Activated CD4-positive, alpha-beta T cell treated with anti-CD3 and anti-CD28 coated beads, Interleukin-2, Interleukin-4, amounts not matched to agents 100 ng/mL and 50 ng/mL, durations not matched to agents 16 hours and 8 hours (primary cell): ENCODE measurements around the gene ASAP2.

Source experiments
- DNase-seq: peaks from one replicate; pipeline ENCODE4 v3.0.0-alpha.2; 2020; ENCODE audit warnings: low spot score

The ASAP2 gene

DNA sequence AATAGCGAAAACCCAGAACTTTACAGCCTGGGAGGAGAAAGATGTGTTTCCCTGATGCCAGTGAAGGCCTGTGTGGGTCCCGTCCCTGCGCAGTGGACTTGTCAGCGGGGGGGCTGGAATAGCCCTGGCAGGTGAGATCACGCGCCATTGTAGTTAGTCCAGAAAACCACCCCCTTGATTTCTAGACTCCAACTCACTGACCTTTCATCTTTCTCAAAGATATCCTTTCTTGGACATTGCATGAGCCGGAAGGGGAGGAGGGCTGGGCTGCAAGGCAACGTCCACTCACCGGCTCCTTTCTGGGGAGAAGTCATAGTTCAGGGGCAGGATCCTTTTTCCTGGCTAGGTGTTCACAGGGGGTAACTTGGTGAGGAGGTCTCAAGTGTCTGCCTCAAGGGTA is 22.3 kb upstream of the ASAP2 start:
- no peak for DNase-seq

DNA sequence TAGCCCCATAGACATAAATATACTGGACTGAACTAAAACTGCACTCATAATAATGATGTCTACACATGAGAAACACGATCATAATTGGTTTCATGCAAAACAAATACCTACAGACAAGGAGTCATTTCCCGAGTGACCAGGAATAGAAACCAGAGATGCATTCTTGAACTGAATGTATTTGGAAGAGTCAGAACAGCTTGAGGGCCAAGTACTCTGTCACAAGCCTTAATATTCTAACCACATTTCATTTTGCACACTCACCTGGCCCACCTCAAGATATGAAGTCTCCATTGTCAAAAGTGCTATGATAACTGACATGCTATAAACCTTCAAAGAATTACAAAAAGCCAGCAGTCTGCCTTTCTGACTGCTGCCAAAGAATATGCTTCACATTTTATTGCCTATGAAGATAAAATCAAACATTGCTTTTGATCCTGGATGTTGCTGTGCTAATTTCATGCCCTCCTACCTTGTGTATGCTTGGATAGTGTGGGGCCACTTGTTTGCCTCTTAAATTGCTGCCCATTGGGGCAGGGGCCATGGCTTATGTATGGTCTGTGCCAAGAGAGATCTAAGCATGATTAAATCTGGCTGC is 18.9 kb upstream of the ASAP2 start:
- no peak for DNase-seq

DNA sequence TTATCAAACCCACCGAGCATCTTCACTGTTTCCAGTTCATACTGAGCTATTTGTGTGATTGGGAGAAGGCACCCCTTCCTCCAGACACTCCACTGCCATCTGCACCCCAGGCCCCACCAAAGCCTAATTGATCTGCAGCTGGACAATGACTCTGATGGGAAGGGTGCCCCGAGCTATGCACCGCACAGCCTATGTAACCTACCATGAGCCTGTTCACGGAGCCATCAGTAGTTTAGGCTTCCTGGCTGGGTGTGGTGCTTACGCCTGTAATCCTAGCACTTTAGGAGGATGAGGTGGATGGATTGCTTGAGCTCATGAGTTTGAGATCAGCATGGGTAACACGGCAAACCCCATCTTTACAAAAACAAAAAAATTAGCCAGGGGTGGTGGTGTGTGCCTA is 17.8 kb upstream of the ASAP2 start:
- DNase-seq: no peak

DNA sequence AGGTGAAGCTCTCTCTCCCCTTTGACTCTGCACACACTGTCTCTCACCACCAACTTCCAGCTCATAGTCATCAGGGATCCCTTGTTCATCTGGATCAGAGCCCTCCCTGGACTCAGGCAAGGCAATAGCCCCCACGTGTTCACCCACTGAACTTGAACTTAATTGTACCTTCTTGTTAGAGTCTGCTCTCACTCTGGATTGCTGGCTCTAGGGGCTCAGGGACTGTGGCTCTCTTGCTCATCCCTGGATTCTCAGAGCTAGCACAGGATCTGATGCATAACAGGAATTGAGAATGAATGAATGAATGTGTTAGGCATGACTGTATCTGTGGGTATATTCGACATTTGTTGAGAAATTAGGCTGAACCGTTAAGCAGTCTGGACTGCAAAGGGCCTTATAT is 16.7 kb upstream of the ASAP2 start:
- no peak for DNase-seq

DNA sequence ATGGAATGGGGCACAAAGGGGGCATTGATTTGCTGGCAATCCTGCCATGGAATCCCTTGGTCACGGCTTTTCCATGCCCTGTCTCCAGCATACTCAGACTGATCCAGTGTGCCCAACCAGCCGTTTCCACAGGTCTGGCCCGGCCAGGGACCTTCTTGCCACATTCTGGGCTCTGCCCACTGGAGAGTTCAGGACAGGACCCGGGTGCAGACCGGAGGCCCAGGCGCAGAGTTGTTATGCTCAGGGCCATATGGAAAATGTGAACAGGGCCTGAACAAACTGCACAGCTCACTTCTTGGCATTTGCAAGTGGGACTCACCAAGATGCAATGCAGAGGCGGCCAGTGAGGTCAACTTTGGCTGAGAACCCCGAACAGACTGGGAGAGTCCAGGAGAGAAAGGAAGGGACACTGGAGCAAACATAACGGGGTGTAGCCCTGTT is 15.6 kb upstream of the ASAP2 start:
- no peak for DNase-seq

DNA sequence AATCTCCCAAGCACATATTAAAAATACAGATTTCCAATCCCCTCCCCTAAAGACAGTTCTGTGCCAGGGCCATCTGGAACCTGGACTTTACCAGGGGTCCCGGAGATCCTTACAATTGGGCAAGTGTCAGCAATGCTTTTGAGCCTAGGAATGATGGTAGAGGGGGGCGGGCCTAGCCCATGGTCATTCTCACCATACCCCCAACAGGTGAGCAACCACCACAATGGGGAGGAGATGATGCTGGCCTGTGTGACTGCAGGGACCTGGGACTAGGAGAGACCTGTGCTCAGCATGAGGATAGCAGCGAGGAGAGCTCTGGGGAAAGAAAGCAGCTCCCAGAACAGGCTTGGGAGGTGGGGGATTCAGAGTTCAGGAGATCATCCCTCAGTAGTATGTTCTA is 13.9 kb upstream of the ASAP2 start:
- no peak for DNase-seq

DNA sequence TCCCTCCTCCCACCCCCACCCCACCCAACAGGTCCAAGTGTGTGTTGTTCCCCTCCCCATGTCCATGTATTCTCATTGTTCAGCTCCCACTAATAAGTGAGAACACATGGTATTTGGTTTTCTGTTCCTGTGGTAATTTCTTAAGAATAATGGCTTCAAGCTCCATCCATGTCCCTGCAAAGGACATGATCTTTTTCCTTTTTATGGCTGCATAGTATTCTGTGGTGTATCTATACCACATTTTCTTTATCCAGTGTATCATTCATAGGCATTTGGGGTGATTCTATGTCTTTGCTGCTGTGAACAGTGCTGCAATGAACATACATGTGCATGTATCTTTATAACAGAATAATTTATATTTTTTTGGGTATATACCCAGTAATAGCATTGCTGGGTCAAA is 12.3 kb upstream of the ASAP2 start:
- no peak for DNase-seq

DNA sequence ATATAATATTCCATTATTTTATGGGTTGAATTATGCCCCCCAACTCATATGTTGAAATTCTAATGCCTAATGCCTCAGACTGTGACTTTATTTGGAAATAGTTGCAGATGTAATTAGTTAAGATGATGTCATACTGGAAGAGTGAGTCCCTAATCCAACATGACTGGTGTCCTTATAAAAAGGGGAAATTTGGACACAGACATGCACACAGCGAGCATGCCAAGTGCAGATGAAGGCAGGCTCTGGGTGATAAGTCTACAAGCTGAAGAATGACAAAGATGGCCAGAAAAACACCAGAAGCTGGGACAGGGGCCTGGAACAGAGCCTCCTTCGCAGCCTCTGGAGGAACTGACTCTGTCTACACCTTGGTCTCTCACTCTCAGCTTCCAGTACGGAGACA is 10.0 kb upstream of the ASAP2 start:
- DNase-seq: no peak

DNA sequence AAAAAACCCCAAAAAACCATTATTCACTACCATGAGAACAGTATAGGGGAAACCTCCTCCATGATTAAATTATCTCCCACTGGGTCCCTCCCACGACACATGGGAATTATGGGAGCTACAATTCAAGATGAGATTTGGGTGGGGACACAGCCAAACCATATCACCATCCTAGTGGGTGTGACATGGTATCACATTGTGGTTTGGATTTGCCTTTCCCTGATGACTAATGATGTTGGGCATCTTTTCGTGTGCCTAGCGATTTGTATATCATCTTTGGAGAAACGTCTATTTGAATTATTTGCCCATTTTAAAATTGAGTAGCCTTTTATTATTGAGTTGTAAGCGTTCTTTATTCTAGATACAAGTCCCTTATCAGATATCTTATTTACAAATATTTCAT is 8.7 kb upstream of the ASAP2 start:
- DNase-seq: no peak

DNA sequence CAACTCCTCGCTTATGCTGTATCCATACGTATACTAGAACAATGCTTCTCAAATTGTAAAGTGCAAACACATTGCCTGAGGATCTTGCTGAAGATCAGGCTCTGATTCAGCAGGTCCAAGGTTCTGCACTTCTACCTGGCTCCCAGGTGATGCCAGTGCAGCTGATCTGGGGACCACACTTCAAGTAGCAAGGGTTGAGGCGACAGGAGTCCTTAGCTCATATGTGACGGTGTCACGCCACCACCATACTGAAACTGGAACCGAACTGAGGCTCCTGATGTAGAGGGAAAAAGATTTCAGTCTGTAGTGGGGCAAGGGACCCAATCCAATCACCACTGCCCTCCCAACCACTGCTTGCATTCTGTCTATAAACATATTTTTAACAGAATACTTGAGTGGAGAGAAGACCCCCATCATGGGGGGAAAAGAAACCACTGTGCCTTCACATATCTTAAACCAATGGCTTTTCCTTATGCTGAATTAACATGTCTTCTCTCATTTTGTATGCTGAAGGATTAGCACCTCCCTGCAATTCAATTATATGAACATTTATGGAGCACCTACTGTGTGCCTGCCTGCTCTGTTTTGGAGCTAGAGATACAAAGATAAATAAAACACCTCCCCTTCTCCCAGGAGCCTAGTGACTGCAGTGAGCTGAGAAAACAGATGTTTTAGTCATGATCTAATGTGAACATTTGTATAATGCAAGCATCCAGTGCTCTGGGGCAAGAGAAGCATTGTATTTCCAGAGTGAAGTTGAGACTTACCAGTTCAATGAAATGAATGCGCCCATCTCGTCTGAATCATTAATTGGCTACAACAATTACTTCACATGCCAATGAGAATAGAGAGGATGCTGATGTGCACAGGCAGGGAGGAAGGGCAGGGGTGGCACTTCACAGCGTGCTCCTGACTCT is 6.6 kb upstream of the ASAP2 start:
- no peak for DNase-seq

DNA sequence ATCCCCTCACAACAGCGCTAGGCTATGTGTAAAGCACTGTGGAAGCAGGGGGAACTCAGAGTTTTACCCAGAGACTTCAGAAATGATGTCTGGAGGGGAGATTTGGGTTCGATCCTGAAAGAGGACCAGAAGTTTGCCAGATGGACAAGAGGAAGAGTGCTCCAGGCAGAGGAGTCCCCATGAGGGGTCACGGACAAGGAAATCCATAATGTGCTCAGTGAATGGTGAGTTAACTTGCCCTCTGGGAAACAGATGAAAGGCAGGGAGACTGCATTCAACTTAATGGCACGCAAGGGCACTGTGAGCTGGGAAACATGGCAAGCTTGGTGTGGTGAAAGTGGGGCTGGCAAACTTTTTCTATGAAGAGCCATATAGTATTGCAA is 6.0 kb upstream of the ASAP2 start:
- no peak for DNase-seq

DNA sequence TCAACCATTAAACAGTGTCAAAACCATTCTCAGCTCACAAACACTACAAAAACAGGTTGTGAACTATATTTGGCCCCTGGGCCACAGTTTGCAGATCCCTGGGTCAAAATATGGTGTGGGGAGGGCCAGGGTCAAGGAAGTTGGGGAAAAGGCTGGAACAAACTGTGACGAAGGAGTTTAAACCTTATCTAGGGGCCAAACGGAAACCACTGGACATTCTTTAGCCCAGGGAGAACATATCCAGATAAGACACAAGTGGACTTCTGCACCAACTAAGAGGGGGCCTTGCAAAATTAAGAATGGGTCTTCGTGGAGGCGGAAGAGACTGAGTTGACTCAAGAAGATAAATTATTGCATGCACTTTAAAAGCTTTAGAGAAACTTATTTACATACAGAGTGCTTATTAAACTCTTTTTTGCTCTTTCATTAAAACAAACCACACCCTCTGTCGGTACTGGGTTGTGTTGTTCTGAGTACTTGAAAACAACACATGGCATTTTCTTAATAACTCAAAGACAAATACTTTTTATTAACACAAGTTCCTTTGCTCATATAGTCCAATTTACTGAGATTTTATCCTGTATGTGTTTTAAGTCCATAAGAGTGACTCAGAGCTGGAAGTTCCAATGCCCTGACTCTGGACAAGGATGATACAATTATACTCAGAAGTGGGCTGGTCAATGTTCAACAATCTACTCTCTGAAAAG is 5.3 kb upstream of the ASAP2 start:
- DNase-seq: no peak

DNA sequence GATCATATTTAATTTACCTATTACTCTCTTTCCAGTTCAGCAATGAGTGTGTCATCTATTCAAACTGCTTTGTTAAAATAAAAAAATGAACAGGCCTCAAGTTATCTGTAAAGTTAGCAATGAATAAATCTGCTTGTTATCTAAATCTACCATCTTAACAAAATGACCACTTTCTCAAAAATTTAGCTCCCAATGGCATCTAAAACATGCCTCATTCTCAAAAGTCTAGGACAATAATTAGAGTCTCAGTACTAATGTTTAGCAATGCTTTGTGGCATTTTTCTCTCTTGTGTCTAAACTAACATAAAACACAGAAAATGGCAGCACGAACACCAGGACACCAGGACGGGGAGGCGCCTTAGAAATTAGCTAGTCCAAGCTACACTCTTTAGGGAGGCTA is 3.6 kb upstream of the ASAP2 start:
- no peak for DNase-seq

DNA sequence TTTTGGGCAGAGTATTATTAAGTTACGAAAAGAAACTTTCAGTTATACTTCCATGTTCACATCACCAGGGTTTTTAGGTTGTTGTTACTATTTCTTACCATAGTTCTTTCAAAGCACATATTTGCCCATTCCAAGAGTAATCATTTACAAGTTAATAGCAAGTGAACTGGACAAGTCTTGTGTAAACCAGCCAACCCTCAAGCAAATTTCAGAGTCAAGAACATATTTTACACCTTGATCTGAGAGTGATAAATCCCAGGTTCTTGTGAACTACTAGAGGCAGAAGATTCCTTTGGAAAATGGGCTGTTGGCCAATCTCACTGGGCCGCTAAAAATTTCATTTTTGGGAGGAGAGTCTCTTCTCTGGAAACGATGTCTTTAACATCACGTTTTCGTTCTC is 2.7 kb upstream of the ASAP2 start:
- DNase-seq: no peak

DNA sequence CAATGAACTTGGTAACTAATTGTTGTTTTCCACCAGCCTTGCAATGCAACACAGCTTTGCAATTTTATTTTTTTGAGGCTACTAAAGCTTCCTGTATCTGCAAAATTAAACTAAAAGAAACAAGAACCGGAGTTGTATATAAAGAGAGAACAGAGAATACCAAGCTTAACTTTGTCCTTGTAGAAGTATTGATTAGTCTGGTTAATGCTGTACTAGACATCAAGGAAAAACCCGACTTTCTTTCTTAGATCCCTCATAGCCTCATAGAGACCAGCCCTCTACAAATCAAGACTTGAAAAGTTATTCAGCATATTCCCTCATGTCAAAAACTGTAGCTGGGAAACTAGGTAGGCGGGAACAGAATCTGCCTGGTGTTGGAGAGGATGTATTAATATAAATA is 1.7 kb upstream of the ASAP2 start:
- no peak for DNase-seq

DNA sequence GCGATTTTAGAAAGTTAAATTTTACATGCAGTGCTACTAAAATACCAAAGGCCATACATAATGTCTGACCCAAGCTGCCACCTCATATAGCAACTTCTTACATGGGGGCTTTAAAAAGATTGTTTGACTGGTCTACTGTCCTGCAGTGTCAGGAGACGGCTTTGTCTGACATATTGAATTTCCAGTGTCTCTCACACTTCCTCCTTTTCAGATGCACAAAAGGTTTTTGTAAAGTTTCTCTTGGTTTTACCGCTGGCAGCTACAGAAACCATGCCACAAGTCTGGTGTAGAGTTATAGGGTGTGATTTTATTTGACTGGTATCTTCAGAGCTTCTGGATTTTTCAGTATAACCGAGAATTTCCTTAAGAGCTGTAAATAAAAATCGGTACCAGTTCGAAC is 1.1 kb upstream of the ASAP2 start:
- DNase-seq: no peak

DNA sequence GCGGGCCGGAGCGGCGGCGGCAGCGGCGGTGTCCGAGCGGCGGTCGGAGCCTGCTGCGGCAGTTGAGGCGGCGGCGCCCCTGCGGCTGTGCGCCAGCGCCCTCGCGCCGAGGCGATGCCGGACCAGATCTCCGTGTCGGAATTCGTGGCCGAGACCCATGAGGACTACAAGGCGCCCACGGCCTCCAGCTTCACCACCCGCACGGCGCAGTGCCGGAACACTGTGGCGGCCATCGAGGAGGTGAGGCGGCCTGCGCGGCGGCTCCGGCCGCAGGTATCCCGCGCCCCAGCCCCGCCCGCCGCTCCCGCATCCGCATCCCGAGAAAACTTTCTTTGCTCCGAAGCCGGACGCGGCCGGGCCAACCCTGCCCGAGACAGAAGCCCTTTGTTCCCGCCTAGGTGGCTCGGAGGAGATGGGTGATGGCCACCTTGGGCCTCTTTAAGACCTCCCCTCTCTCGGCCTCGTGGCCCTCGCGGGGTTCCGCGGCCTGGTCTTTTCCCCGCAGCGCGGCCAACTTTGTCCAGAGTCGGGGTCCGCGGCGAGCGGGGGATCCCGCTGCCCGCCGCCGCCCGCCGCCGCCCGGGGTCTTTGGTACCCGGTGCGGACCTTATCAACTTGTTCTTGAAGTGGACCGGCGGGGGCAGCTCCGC is 504 bp downstream of the ASAP2 start:
- no peak for DNase-seq

DNA sequence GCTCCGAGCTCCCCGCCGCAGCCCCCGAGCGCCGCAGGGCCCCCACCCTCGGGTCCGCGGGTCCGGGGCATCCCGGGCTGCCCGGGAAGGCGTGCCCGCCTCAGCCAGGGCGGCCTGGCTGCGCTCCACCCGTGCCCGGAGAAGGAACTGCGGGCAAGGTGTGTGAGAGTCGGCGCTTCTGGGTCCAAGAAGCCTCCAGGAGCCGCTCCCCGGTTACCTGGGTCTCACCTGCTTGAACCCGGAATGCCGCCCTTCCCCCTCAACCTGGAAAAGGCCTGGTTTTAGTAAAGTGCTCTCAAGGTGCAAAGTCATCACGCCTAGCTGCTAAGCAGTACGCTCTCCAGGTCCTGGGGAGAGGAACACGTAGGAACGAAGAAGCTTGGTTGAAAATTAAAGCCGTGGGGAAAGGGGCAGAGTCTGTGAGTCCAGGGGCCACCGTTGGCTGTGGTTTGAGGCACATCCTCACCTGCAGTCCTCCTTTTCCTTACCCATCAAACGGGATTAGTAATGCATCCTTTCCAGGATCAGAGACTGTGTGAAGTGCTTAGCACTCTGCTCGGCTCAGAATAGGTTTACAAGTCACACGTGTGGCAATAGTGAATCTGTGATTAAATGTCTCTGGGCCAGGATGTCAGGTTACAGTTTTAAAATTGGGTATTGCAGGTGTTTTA is 1.2 kb downstream of the ASAP2 start:
- no peak for DNase-seq

DNA sequence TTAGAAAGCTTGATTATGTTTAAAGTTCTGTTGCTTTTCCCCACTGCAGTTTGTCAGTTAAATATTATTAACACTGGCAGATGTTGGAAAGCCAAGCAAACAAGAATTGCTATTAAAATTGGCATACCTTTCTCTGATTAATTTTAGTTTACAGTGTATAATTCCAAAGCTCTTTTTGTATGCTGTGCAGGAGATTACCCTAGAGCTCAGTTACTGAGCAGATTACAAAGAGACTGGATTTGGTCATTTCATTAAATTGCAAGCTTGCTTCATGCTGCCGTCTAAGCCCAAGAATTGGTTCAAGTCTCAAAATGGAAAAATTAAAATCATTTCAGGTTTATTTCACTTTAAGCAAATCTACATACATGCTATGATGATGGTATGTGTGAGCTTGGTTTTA is 2.3 kb downstream of the ASAP2 start:
- no peak for DNase-seq

DNA sequence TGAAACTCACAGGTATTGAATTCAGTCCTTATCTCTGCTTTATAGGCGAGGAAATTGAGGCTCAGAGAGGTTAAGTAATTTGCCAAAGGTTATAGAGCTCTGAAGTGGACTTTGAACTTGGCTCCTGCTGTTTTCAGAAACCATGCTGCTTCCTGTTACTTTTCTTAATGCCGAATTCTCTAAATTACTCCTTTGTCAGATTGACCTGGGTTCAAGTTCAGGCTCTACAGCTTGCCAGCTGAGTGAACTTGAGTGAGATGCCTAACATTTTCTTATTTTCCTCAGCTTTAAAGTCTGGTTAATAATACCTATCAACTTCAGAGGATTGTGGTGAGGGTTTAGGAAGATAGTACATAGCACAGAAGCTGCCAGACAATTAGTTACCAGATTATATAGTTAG is 3.4 kb downstream of the ASAP2 start:
- DNase-seq: no peak

DNA sequence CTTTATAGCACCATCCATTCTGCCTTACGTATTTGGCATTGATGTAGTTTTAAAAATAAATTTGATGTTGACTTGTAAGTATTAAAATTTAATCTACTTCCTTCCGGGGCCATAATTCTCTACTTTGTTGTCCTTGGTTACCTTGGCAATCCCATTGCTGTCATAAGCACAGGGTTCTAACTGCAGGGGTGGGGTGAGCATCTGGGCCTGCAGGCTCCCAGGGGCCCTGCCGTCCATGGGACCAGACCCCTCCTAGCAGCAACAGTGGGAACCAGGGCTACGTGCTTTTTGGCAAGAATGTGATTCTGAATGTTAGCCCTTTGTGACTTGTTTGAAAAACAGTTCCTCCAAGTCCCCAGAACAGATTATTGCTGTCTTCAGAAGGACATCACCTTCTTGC is 4.9 kb downstream of the ASAP2 start:
- DNase-seq: no peak

DNA sequence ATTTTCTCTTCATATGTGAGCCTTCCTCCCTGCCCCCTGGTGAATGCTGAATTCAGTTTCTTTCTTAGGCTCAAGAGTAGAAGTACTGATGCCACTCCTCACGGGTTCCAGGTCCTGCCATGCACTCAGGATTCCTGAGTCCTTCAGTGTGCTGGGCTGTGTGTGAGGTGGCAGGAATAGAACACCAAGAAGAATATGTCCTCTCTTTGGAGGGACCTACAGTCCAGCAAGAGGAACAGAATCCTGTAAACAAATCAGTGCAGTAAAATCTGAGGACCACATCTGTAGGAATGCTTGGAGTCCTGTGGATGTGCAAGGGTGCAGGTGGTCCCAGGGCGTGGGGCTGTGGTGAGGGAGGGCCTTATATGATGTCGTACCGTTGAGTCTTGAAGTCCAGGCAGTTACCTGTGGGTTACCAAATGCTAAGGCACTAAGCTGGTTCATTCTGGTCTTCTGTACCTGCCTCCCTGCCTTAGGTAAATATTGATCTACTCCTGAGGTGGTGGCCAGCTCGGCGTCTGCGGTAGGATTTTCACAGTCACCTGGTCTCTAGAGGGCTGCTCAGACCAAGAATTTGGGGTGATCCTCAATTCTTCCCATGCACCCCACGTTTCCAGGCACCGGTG is 5.5 kb downstream of the ASAP2 start:
- no peak for DNase-seq
